VCaP (cell line): ENCODE data around the gene KCNC3.

Experiments used
- H3K27ac ChIP-seq: fragments of 450-650 bp; 2 replicates; pipeline ENCODE4 v1.5.1; 2017
- TF ChIP-seq, protein P1 (sequence below): fragments of 450-650 bp; conservative IDR thresholded peaks from 2 replicates; pipeline ENCODE4 v1.5.1; 2017; ENCODE audit warnings: mild to moderate bottlenecking, moderate library complexity

The KCNC3 gene

DNA sequence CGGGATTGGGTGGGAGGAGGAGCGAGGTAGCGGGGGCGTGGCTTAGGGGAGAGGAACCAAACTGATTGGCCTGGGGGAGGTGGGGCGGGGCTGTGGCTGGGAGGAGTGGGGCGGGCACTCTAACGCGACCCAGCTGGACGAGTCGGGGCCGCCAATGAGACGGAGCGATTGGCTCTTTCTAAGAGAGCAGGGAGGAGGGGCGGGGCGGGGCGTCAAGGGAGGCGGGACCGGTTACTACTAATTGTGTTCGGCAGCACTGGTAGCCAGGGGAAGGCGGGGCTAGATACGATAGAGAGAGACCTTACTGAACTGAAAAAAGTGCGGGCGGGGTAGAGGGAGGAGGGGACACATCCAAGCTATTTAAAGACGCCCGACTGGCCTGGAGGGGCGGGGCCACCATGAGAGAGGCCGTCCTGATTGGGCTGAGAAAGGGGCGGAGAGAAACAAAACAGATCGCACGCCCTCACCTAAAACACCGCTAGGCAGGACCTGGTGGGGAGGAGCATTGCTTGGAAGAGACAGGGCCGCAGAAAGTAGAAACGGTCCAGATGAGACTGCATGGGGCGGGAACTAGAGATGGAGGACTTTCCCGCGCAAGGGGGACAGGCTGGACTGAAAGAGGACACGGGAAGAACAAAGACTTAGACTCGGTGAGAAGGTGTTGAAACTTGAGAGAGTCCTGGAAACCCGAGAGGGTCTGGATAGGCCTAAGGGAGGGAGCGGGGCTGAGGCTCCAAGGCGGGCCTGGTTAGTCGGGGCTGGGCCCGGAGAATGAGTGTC, at the start of gene KCNC3:
TSS of gene KCNC3 (minus strand) at position 232 of the 780 bp plus-strand sequence. CDS start 295 bp downstream, outside the sequence.
- H3K27ac ChIP-seq, result no peak within 1 kb of the TSS; the same call in 1 of the 2 replicates
- TF ChIP-seq, protein P1, sequence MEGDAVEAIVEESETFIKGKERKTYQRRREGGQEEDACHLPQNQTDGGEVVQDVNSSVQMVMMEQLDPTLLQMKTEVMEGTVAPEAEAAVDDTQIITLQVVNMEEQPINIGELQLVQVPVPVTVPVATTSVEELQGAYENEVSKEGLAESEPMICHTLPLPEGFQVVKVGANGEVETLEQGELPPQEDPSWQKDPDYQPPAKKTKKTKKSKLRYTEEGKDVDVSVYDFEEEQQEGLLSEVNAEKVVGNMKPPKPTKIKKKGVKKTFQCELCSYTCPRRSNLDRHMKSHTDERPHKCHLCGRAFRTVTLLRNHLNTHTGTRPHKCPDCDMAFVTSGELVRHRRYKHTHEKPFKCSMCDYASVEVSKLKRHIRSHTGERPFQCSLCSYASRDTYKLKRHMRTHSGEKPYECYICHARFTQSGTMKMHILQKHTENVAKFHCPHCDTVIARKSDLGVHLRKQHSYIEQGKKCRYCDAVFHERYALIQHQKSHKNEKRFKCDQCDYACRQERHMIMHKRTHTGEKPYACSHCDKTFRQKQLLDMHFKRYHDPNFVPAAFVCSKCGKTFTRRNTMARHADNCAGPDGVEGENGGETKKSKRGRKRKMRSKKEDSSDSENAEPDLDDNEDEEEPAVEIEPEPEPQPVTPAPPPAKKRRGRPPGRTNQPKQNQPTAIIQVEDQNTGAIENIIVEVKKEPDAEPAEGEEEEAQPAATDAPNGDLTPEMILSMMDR, result no peak; the same call in 1 of the 2 replicates

DNA sequence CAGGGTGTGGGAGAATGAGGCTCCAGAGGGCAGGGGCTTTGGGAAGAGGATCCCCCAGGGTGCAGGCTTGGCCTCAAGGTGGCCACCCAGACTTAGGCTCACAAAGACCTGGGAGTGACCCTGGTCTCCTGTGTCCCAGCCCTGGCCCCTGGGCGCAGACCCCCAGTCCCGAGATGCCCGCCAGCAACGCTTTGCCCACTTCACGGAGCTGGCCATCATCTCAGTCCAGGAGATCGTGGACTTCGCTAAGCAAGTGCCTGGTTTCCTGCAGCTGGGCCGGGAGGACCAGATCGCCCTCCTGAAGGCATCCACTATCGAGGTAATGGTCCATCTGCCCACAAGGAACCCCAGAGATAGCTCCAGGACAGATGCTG, 49.7 kb upstream of the KCNC3 start:
- TF ChIP-seq, protein P1, result no peak
- no peak overlapping the region for H3K27ac ChIP-seq

DNA sequence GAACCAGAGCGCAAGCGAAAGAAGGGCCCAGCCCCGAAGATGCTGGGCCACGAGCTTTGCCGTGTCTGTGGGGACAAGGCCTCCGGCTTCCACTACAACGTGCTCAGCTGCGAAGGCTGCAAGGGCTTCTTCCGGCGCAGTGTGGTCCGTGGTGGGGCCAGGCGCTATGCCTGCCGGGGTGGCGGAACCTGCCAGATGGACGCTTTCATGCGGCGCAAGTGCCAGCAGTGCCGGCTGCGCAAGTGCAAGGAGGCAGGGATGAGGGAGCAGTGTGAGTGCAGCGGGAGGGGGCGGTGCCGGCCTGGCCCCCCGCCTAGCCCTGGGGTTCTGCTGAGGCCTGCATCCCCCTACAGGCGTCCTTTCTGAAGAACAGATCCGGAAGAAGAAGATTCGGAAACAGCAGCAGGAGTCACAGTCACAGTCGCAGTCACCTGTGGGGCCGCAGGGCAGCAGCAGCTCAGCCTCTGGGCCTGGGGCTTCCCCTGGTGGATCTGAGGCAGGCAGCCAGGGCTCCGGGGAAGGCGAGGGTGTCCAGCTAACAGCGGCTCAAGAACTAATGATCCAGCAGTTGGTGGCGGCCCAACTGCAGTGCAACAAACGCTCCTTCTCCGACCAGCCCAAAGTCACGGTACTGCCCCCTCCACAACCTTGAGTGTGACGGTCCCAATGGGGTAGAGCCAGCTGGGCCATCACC, 49.1 kb upstream of the KCNC3 start:
- TF ChIP-seq, protein P1, result no peak
- H3K27ac ChIP-seq, result no peak overlapping the region

DNA sequence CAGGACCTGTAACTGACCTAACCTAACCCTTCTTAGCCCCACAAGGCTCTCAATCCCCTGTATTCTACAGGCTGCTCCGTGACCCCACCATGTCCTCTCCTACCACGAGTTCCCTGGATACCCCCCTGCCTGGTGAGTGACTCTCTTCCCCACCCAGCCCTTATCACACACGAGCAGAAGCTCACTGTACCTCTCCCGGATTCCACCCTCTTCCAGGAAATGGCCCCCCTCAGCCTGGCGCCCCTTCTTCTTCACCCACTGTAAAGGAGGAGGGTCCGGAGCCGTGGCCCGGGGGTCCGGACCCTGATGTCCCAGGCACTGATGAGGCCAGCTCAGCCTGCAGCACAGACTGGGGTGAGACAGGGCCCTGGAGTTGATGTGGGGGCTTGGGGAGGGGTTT, 48.3 kb upstream of the KCNC3 start:
- TF ChIP-seq, protein P1, result no peak
- no peak overlapping the region; the same call in 1 of the 2 replicates for H3K27ac ChIP-seq

DNA sequence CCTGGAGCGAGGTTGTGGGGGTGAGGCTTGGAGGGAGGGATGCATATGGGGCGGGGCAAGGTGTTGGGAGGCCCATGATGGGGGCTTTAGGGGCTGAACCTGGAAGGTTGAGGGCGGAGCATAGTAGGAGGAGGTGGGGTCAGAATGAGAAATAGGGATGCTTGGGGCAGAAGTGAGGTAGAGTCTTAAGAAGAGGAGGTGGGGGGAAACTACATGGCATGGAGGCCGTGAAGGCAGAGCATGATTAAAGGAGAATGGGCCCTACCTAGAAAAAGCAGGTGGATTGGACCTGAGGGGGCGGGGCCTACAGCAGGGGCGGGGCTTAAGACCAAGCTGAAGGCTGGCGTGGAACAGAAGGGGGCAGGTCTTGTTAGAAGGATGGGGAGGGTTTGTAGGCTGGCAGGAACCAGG, 47.9 kb upstream of the KCNC3 start:
- TF ChIP-seq, protein P1, result no peak
- H3K27ac ChIP-seq, result no peak overlapping the region; the same call in 1 of the 2 replicates

DNA sequence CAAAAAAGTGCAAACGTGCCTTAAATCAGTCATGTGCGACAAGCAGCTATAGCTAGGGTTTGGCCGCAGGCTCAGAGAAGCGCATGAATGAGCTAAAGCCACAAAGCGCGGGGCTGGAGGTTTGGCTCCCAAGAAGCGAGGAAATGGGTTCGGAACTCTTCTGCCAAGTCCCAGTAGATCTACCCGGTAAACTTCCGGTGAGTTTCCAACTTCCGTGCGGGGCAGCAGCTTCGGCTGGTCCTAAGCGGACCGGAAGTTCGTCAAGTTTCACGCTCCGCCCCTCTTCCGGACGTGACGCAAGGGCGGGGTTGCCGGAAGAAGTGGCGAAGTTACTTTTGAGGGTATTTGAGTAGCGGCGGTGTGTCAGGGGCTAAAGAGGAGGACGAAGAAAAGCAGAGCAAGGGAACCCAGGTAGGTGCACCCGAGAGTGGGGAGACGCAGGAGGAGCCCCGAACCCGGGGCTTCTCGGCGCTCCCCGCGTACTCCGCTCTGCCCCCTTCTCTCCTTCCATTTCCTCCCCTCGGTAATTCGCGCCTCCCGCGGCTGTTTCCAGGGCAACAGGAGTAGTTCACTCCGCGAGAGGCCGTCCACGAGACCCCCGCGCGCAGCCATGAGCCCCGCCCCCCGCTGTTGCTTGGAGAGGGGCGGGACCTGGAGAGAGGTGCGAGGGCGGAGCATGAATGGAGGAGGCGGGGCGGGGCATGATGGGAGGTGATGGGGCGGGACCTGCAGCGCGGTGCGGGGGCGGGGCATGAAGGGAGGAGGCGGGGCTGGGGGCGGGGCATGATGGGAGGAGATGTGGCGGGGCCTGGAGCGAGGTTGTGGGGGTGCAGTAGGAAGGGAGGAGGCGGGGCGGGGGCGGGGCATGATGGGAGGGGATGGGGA, 47.2 kb upstream of the KCNC3 start, which contains the start of gene NR1H2:
TSS of gene NR1H2 (plus strand) at position 292 of the 885 bp plus-strand sequence. CDS start 1,149 bp downstream, outside the sequence.
- H3K27ac ChIP-seq, result peak within 1 kb of the TSS; percentile 87
- TF ChIP-seq, protein P1, result no peak
